Adrenal gland (tissue), 12 donors: ENCODE results near the gene CDCA8. TPM values are rescaled to one million over a fixed set of nuclear protein-coding genes. Genes with fewer than 3 reads are reported as not detected.

Experiments
- DNase-seq, 7 donors: peaks; one replicate each; pipeline ENCODE4 v3.0.0-alpha.2; 2019 to 2020
- H3K27ac ChIP-seq, 5 donors: fragments of 200-600 bp; sonication (generic) in 4 of 5; 1 replicate in 3 of 5; 2 replicates in 2 of 5; pipeline versions ENCODE4 v1.5.1 to v1.8.0; 2016 to 2020; ENCODE audit warnings: mild to moderate bottlenecking in 1 of 5
- H3K27me3 ChIP-seq: fragments of 200-600 bp; 2 replicates; pipeline ENCODE4 v1.8.0; 2021
- H3K36me3 ChIP-seq, 2 donors: fragments of 200-600 bp; replicated peaks in 1 of 2; 1 replicate in 1 of 2; 2 replicates in 1 of 2; pipeline versions ENCODE4 v1.5.1 to v1.8.0; 2018 to 2022
- H3K4me1 ChIP-seq, 2 donors: fragments of 200-600 bp; replicated peaks in 1 of 2; 1 replicate in 1 of 2; 2 replicates in 1 of 2; pipeline versions ENCODE4 v1.5.1 to v1.8.0; 2018 to 2021
- H3K4me3 ChIP-seq, 4 donors: fragments of 200-600 bp; sonication (generic) in 3 of 4; one replicate each; pipeline ENCODE4 v1.5.1; 2016 to 2018
- H3K9me3 ChIP-seq, 3 donors: fragments of 200-600 bp; sonication (generic) in 1 of 3; replicated peaks in 1 of 3; 1 replicate in 2 of 3; 2 replicates in 1 of 3; pipeline versions ENCODE4 v1.5.1 to v1.8.0; 2016 to 2021
- POLR2A ChIP-seq, 2 donors: fragments of 450-650 bp; IDR thresholded peaks; one replicate each; pipeline ENCODE4 v1.6.1; 2017; ENCODE audit warnings: antibody characterized with exemption in 2 of 2, mild to moderate bottlenecking in 2 of 2, moderate library complexity in 1 of 2
- WGBS, 4 donors: extraction: QIAGEN DNeasy Blood & Tissue Kit in 2 of 4; methylation state at CpG; one replicate each; pipeline versions ENCODE4 v1.1.5 to v1.1.7; 2013 to 2017; 5-methylcytosine and 5-hydroxymethylcytosine counted together
- intact Hi-C, 2 donors: fragments of 100-400 bp; cut with DNase I; formaldehyde crosslinking; loops; one replicate each; pipeline versions ENCODE4 v1.14.1 to v1.15.0; 2022 to 2023
- polyA plus RNA-seq, 3 donors: library from polyadenylated mRNA; stranded (reverse); fragments of 200-250 nt in 2 of 3; fragments of 350-450 nt in 1 of 3; fragmentation: Illumina TruSeq in 1 of 3; extraction: RNeasy Lipid Tissue Mini Kit (QIAGEN cat#74804) in 1 of 3; gene quantifications; one replicate each; pipeline ENCODE4 v1.2.3, GENCODE V29; 2013 to 2014
- total RNA-seq, 9 donors: library from RNA; depleted of rRNA in 4 of 9; stranded (reverse); fragments of >200 nt in 4 of 9; fragments of 120-200 nt in 1 of 9; fragmentation: NEBNext Ultra II Directional in 1 of 9; extraction: Animal tissue kit (Norgen Biotek cat#: 25700) in 1 of 9; gene quantifications; one replicate each; pipeline versions ENCODE4 v1.1.0 to v1.2.4, GENCODE V29; 2013 to 2023
- TF ChIP-seq, protein P1 (sequence below), 6 experiments: fragments of 450-650 bp in 4 of 6; fragments of 200-600 bp in 2 of 6; sonication (generic) in 1 of 6; IDR thresholded peaks; 1 replicate in 5 of 6; 2 replicates in 1 of 6; pipeline versions ENCODE4 v1.5.1 to v1.8.0; 2016 to 2021; ENCODE audit warnings: antibody characterized with exemption in 6 of 6, mild to moderate bottlenecking in 2 of 6, moderate library complexity in 1 of 6
- donor health status: healthy with polysubstance abuse.
- donor health status: Bipolar disorder and iron deficiency.
- donor health status: DM: yes; HTN: yes; CAD: no.
- donor health status: DM: no; HTN: no; CAD: no.
- donor health status: DM: no; HTN: no; CAD: no.
- donor health status: DM: yes; HTN: yes; CAD: no.

CDCA8 gene
- total and polyA plus RNA-seq, 12 donors: 0.49 to 3.2 (median 1.2) TPM

DNA sequence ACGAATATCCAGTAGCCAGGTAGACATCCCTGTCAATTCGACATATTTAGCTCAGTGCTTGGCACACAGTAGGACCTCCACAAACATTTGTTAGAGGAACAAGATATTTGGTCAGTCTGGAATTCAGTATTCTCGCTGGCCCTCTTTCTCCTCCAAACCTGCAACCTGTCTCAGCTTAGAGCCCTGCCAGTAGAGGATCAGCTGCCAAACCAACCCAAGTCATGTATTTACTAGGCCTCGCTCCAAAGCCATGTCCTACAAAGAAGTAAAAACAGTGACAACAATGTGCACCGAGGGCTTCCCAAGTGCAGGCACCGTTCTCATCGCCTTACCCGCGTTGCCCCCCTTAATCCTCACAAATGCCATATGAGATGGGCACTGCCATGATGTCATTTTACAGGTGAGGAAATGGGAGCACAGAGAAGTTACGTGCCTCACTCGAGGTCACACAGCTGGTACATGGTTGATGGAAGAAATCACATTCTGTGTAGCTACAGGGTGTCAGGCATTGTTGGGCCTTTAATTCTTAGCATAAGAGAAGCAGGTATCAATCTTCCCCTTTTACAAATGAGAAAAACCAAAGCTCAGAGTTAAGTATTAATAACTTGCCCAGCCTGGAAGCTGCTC, 26.0 kb upstream of the CDCA8 start:
- H3K36me3 ChIP-seq: no peaks in the 10 kb centered on the region
- 72 to 87% (median 81%) methylated on average over 11 of the region's 11 CpGs for WGBS, 4 donors
- H3K27me3 ChIP-seq: no peaks in the 10 kb centered on the region
- no peak overlapping the region for H3K4me3 ChIP-seq
- H3K4me1 ChIP-seq: no peaks in the 10 kb centered on the region
- TF ChIP-seq, protein P1, sequence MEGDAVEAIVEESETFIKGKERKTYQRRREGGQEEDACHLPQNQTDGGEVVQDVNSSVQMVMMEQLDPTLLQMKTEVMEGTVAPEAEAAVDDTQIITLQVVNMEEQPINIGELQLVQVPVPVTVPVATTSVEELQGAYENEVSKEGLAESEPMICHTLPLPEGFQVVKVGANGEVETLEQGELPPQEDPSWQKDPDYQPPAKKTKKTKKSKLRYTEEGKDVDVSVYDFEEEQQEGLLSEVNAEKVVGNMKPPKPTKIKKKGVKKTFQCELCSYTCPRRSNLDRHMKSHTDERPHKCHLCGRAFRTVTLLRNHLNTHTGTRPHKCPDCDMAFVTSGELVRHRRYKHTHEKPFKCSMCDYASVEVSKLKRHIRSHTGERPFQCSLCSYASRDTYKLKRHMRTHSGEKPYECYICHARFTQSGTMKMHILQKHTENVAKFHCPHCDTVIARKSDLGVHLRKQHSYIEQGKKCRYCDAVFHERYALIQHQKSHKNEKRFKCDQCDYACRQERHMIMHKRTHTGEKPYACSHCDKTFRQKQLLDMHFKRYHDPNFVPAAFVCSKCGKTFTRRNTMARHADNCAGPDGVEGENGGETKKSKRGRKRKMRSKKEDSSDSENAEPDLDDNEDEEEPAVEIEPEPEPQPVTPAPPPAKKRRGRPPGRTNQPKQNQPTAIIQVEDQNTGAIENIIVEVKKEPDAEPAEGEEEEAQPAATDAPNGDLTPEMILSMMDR (IDR thresholded peaks at IDR 0.05): no peak
- TF ChIP-seq POLR2A (IDR thresholded peaks at IDR 0.05): no peak
- H3K27ac ChIP-seq: no peak overlapping the region
- no peaks in the 10 kb centered on the region for H3K9me3 ChIP-seq
- DNase-seq: no peak
- intact Hi-C loops: no loop called here

DNA sequence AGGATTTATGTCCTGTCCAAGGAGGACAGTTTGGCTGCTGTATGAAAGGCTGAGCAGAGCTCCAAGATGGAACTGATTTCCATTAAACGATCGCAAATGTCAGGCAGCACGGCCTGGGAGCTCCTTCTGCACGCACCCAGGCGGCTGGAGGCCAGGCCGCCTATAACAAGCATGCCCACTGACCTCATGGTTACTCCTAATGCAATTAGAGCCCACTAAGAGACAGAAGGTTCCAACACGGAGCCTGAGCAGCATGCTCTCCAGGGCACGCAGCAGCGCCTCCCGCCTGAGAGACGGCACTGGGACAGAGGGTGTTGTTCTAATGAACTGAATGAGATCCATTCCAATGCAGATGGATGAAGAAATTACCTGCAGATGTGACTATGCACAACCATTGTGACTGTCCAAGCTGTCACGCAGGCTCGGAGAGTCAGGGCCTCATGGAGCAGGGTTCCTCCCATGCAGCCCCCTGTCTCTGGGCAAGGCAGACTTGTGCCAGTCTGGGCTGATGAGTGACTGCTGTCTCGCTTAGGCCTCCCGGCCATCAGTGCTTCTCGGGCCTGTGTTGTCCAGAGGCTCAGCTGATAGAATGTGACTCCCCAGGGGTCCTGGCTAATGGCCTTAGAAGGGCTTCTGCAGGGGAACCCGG, 25.2 kb upstream of the CDCA8 start:
- H3K36me3 ChIP-seq: no peaks in the 10 kb centered on the region
- no peak for TF ChIP-seq POLR2A (IDR thresholded peaks at IDR 0.05)
- TF ChIP-seq, protein P1 (IDR thresholded peaks at IDR 0.05): no peak
- no peak for DNase-seq
- no peaks in the 10 kb centered on the region for H3K27me3 ChIP-seq
- no peak overlapping the region for H3K4me3 ChIP-seq
- no peaks in the 10 kb centered on the region for H3K9me3 ChIP-seq
- no peaks in the 10 kb centered on the region for H3K4me1 ChIP-seq
- 48 to 69% (median 60%) methylated on average over 7 to 17 of the region's 17 CpGs for WGBS, 4 donors
- intact Hi-C loops: no loop called here
- H3K27ac ChIP-seq: no peak overlapping the region

DNA sequence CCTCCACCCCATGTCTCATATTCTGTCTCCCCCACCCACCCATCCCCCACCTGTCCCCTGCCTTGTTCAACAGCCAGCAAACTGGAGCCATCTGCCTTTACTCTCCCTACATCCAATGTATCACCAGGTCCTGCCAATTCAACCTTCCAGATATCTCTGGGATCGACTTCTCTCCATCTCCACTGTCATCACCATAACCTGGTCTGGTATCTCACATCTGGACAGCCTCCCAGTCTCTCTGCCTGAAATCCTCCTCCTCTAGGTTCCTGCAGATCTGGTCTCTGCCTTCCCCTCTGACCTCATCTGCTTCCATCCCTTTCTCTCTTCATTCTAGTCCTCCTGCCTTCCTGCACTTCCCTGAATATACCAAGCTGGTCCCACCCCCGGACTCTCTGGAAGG, 22.2 kb upstream of the CDCA8 start:
- no peaks in the 10 kb centered on the region for H3K9me3 ChIP-seq
- H3K4me3 ChIP-seq: no peak overlapping the region
- H3K36me3 ChIP-seq: no peaks in the 10 kb centered on the region
- WGBS, 4 donors: 53 to 72% (median 62%) methylated on average over 2 of the region's 2 CpGs
- H3K27me3 ChIP-seq: no peaks in the 10 kb centered on the region
- H3K4me1 ChIP-seq: no peaks in the 10 kb centered on the region
- DNase-seq: no peak
- TF ChIP-seq, protein P1 (IDR thresholded peaks at IDR 0.05): no peak
- TF ChIP-seq POLR2A (IDR thresholded peaks at IDR 0.05): no peak
- intact Hi-C loops: loop anchor here in 1 of 2 donors (5.0 kb wide), 1 partner anchor 53 kb away; no protein-coding TSS in a partner anchor
- H3K27ac ChIP-seq: no peak overlapping the region

DNA sequence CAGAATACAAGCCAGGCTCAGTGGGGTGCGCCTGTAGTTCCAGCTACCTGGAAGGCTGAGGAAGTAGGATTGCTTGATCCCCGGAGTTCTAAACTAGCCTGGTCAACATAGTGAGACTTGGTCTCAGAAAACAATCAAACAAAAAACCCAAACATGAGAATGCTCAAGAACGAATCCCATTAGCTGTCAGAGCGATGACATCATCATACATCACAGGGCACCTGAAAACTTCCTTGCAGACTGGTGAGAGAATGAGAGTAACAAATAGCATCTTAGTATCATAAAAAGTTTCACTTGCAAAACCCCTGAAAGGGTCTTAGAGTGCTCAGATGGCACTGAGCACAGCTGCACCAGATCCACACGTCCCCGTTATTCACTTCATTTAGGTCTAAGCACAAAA, 21.1 kb upstream of the CDCA8 start:
- 61 to 69% (median 65%) methylated on average over 6 of the region's 6 CpGs for WGBS, 4 donors
- Histone ChIP-seq H3K36me3 (no peaks in the 10 kb centered on the region), H3K4me3 (no peak overlapping the region), H3K4me1 (peaks cover 0 to 3% of the 10 kb centered on the region in 2 donors), H3K9me3 (no peaks in the 10 kb centered on the region), H3K27ac (no peak overlapping the region), H3K27me3 (no peaks in the 10 kb centered on the region)
- TF ChIP-seq, protein P1 (IDR thresholded peaks at IDR 0.05): no peak
- TF ChIP-seq POLR2A (IDR thresholded peaks at IDR 0.05): no peak
- DNase-seq: no peak
- intact Hi-C loops: loop anchor here in 1 of 2 donors (5.0 kb wide), 1 partner anchor 54 kb away; no protein-coding TSS in a partner anchor
